Lung (tissue), 12 donors: ENCODE measurements around the gene FXYD5. TPM values are rescaled to one million over a fixed set of nuclear protein-coding genes. Genes with fewer than 3 reads are reported as not detected.

ENCODE experiments used
- ATAC-seq: fragments of 200-7000 bp; cut with Tn5 transposase; one replicate; pipeline ENCODE4 v1.9.1; 2020; ENCODE audit warnings: moderate number of reproducible peaks; ENCODE audit not compliant: insufficient read depth, low FRiP score
- DNase-seq, 3 donors: peaks; one replicate each; pipeline ENCODE4 v3.0.0-alpha.2; 2013 to 2017
- H3K27ac ChIP-seq, 2 donors: one replicate each; pipeline ENCODE4 v1.5.1; 2013; ENCODE audit warnings: mild to moderate bottlenecking in 2 of 2, moderate library complexity in 2 of 2, control low read depth in 1 of 2, inconsistent platforms in 1 of 2, low read depth in 1 of 2, low read length in 1 of 2
- H3K27me3 ChIP-seq, 3 donors: one replicate each; pipeline ENCODE4 v1.5.1; 2013; ENCODE audit warnings: low read length in 2 of 3; ENCODE audit not compliant: control insufficient read depth in 3 of 3, insufficient read depth in 3 of 3
- H3K36me3 ChIP-seq, 4 donors: one replicate each; pipeline ENCODE4 v1.5.1; 2013; ENCODE audit warnings: low read length in 4 of 4, mild to moderate bottlenecking in 1 of 4, moderate library complexity in 1 of 4; ENCODE audit not compliant: control insufficient read depth in 4 of 4, insufficient read depth in 4 of 4
- H3K4me1 ChIP-seq, 5 donors: one replicate each; pipeline ENCODE4 v1.5.1; 2013; ENCODE audit warnings: low read length in 5 of 5, mild to moderate bottlenecking in 2 of 5, moderate library complexity in 1 of 5; ENCODE audit not compliant: control insufficient read depth in 5 of 5, insufficient read depth in 5 of 5
- H3K4me3 ChIP-seq: one replicate; pipeline ENCODE4 v1.5.1; 2013; ENCODE audit warnings: mild to moderate bottlenecking, control low read depth, moderate library complexity
- H3K9ac ChIP-seq, 2 donors: one replicate each; pipeline ENCODE4 v1.5.1; 2013; ENCODE audit warnings: low read length in 2 of 2, control low read depth in 1 of 2; ENCODE audit not compliant: insufficient read depth in 1 of 2
- H3K9me3 ChIP-seq, 4 donors: one replicate each; pipeline ENCODE4 v1.5.1; 2013; ENCODE audit warnings: low read length in 3 of 4, mild to moderate bottlenecking in 1 of 4, moderate library complexity in 1 of 4; ENCODE audit not compliant: control insufficient read depth in 4 of 4, insufficient read depth in 3 of 4
- WGBS, 2 donors: extraction: QIAGEN DNeasy Blood & Tissue Kit; methylation state at CpG; one replicate each; pipeline ENCODE4 v1.1.7; 2013; 5-methylcytosine and 5-hydroxymethylcytosine counted together
- polyA plus RNA-seq, 2 donors: library from polyadenylated mRNA; stranded (reverse); fragments of 200-250 nt; gene quantifications; one replicate each; pipeline ENCODE4 v1.2.1, GENCODE V29; 2013
- total RNA-seq, 2 donors: library from RNA; depleted of rRNA in 1 of 2; stranded (reverse); fragments of >200 nt in 1 of 2; gene quantifications; one replicate each; pipeline ENCODE4 v1.2.1, GENCODE V29; 2014 to 2021
- TF ChIP-seq, protein P1 (sequence below): IDR thresholded peaks from 2 replicates; pipeline ENCODE4 v1.5.1; 2012; ENCODE audit warnings: mild to moderate bottlenecking; ENCODE audit errors: control extremely low read depth, extremely low read depth
- donor health status: control.
- donor health status: control.
- donor health status: Bipolar disorder and iron deficiency.
- donor health status: healthy.
- donor health status: DM: yes; HTN: yes; CAD: no.

Gene FXYD5
- total and polyA plus RNA-seq, 4 donors: 9.9 to 203 (median 138) TPM

DNA sequence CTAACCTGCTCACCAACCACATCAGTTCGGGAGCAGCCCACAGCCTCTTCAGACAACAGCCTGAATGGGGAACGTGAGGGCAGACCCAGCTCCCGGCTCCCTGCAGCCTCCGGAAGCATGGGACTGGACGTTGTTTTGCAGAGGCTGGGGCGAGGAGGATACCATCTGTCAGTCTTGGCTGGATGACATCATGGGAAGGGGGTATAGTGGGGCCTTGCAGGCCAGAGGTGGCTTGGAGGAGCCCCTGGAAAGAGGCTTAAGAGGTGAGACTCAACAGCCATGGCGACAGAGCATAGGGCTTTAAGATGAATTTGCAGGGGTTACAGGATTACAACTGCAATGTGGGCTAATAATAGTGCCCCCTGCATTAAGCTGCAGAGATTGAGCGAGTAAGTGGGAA, 37.4 kb upstream of the FXYD5 start:
- TF ChIP-seq, protein P1, sequence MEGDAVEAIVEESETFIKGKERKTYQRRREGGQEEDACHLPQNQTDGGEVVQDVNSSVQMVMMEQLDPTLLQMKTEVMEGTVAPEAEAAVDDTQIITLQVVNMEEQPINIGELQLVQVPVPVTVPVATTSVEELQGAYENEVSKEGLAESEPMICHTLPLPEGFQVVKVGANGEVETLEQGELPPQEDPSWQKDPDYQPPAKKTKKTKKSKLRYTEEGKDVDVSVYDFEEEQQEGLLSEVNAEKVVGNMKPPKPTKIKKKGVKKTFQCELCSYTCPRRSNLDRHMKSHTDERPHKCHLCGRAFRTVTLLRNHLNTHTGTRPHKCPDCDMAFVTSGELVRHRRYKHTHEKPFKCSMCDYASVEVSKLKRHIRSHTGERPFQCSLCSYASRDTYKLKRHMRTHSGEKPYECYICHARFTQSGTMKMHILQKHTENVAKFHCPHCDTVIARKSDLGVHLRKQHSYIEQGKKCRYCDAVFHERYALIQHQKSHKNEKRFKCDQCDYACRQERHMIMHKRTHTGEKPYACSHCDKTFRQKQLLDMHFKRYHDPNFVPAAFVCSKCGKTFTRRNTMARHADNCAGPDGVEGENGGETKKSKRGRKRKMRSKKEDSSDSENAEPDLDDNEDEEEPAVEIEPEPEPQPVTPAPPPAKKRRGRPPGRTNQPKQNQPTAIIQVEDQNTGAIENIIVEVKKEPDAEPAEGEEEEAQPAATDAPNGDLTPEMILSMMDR: no peak
- H3K4me3 ChIP-seq: peak overlapping the region; percentile 6
- no peaks in the 10 kb centered on the region for H3K27me3 ChIP-seq
- 57 to 59% methylated on average over 8 of the region's 8 CpGs for WGBS, 2 donors
- DNase-seq: peak in 1 of 3 donors; percentile 5
- H3K36me3 ChIP-seq: no peaks in the 10 kb centered on the region
- peaks cover 0 to 13% (median 0%) of the 10 kb centered on the region in 5 donors for H3K4me1 ChIP-seq
- H3K27ac ChIP-seq: peak overlapping the region in 1 of 2 donors; percentile 65
- no peaks in the 10 kb centered on the region for H3K9me3 ChIP-seq
- H3K9ac ChIP-seq: no peak overlapping the region
- no peak for ATAC-seq

DNA sequence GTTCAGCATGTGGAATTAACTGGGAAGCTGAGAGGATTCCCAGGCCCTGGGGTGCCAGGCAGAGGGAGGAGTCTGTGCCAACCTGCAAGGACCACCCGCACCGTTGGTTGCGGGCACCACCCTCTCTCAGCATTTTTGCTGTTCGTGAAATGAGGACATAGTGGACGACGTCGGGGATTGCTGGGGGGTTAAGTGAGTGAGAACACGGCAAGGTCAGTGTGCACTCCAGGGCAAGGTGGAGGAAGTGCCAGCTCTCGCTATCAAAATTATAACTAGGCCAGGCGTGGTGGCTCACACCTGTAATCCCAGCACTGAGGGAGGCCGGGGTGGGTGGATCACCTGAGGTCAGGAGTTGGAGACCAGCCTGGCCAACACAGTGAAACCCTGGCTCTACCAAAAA, 36.7 kb upstream of the FXYD5 start:
- 66 to 76% methylated on average over 11 of the region's 11 CpGs for WGBS, 2 donors
- H3K4me1 ChIP-seq: peaks cover 0 to 13% (median 0%) of the 10 kb centered on the region in 5 donors
- no peaks in the 10 kb centered on the region for H3K27me3 ChIP-seq
- TF ChIP-seq, protein P1: no peak
- no peak for ATAC-seq
- peak overlapping the region in 1 of 2 donors; percentile 9 for H3K27ac ChIP-seq
- DNase-seq: peak in 1 of 3 donors; percentile 4
- no peaks in the 10 kb centered on the region for H3K9me3 ChIP-seq
- no peaks in the 10 kb centered on the region for H3K36me3 ChIP-seq
- no peak overlapping the region for H3K4me3 ChIP-seq
- H3K9ac ChIP-seq: no peak overlapping the region

- Histone ChIP-seq H3K4me1 (peaks cover 0 to 19% (median 0%) of the 10 kb centered on the region in 5 donors), H3K9me3 (no peaks in the 10 kb centered on the region), H3K36me3 (no peaks in the 10 kb centered on the region), H3K4me3 (no peak overlapping the region), H3K9ac (no peak overlapping the region), H3K27ac (peak overlapping the region in 1 of 2 donors; percentile 91), H3K27me3 (no peaks in the 10 kb centered on the region)
- TF ChIP-seq, protein P1: no peak
- WGBS, 2 donors: 59 to 63% methylated on average over 13 of the region's 13 CpGs
- ATAC-seq (peak; percentile 64), DNase-seq (peak in 1 of 3 donors; percentile 32)
These were observed 36.1 kb upstream of the FXYD5 start for GRCh38 chr19:35118268-35119020.
